Measurements from ENCODE around the gene L3MBTL1. TPM values are rescaled to one million over a fixed set of nuclear protein-coding genes. Genes with fewer than 3 reads are reported as not detected.

L3MBTL1 gene
- total RNA-seq, 2 donors from 2014 or later: 4.1 to 28.2 TPM

GRCh38 chr20:43461894-43462659 lies 45.4 kb upstream of the L3MBTL1 start:
- H3K9me3 ChIP-seq: no peaks in the 10 kb centered on the region
- no peak for DNase-seq (ENCODE audit: low spot score)
- no peak for TF ChIP-seq CTCF (IDR thresholded peaks at IDR 0.05)
- peaks cover 80% of the 10 kb centered on the region for H3K36me3 ChIP-seq
- H3K27me3 ChIP-seq: no peaks in the 10 kb centered on the region
- peaks cover 0 to 10% of the 10 kb centered on the region in 2 donors for H3K4me1 ChIP-seq
- H3K4me3 ChIP-seq: no peak overlapping the region
- no peak overlapping the region for H3K27ac ChIP-seq

GRCh38 chr20:43462660-43463526 lies 44.6 kb upstream of the L3MBTL1 start:
- H3K27me3 ChIP-seq: no peaks in the 10 kb centered on the region
- no peak for TF ChIP-seq CTCF (IDR thresholded peaks at IDR 0.05)
- no peak overlapping the region for H3K27ac ChIP-seq
- H3K4me3 ChIP-seq: no peak overlapping the region
- DNase-seq (ENCODE audit: low spot score): no peak
- no peaks in the 10 kb centered on the region for H3K9me3 ChIP-seq
- H3K36me3 ChIP-seq: peaks cover 84% of the 10 kb centered on the region
- peaks cover 0 to 10% of the 10 kb centered on the region in 2 donors for H3K4me1 ChIP-seq

GRCh38 chr20:43463527-43464218 lies 43.8 kb upstream of the L3MBTL1 start:
- no peak overlapping the region for H3K27ac ChIP-seq
- H3K9me3 ChIP-seq: no peaks in the 10 kb centered on the region
- H3K27me3 ChIP-seq: no peaks in the 10 kb centered on the region
- DNase-seq (ENCODE audit: low spot score): no peak
- peaks cover 92% of the 10 kb centered on the region for H3K36me3 ChIP-seq
- H3K4me1 ChIP-seq: peaks cover 0 to 10% of the 10 kb centered on the region in 2 donors
- TF ChIP-seq CTCF (IDR thresholded peaks at IDR 0.05): no peak
- no peak overlapping the region for H3K4me3 ChIP-seq

DNA sequence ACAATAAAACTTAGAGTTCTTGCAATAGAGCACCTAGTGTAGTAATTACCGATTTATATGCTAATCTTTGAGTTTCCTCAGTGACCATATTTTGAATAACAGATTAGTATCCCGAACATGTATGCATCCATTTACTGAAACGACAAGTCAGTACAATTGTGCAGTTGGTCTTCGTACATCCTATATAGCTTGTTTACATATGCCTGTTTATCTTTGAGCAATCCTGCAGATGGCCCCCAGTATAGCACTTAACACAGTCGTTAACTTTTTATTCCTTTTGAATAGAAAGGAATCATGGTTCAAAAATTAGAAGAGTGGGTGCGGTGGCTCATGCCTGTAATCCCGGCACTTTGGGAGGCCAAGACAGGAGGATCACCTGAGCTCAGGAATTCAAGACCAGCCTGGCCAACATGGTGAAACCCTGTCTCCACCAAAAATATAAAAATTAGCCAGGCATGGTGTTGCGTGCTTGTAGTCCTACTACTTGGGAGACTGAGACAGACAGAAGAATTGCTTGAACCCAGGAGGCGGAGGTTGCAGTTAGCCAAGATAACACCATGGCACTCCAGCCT lies 43.2 kb upstream of the L3MBTL1 start:
- no peak for DNase-seq (ENCODE audit: low spot score)
- Histone ChIP-seq H3K4me1 (peaks cover 0 to 4% of the 10 kb centered on the region in 2 donors), H3K27ac (no peak overlapping the region), H3K27me3 (no peaks in the 10 kb centered on the region), H3K4me3 (no peak overlapping the region), H3K36me3 (peaks cover 94% of the 10 kb centered on the region), H3K9me3 (no peaks in the 10 kb centered on the region)
- TF ChIP-seq CTCF (IDR thresholded peaks at IDR 0.05): no peak

- H3K4me1 ChIP-seq: no peaks in the 10 kb centered on the region
- no peak overlapping the region for H3K4me3 ChIP-seq
- no peak overlapping the region for H3K27ac ChIP-seq
- no peaks in the 10 kb centered on the region for H3K9me3 ChIP-seq
- no peak for DNase-seq (ENCODE audit: low spot score)
- TF ChIP-seq CTCF (IDR thresholded peaks at IDR 0.05): no peak
- H3K36me3 ChIP-seq: peaks cover 86% of the 10 kb centered on the region
- H3K27me3 ChIP-seq: no peaks in the 10 kb centered on the region
Measured at GRCh38 chr20:43465625-43465943, 41.9 kb upstream of the L3MBTL1 start.

Data from right atrium auricular region (tissue), 2 donors.